Activated T-helper 1 cell treated with anti-CD3 and anti-CD28 coated beads, Interleukin-12 subunit alpha, Interleukin-12 subunit beta, Interleukin-2, Interleukin-4 antibody, amounts not matched to agents 30 ng/mL and 10 ng/mL and 1 ng/mL, durations not matched to agents 14 hours and 24 hours and 36 hours (primary cell): ENCODE results near the gene TNS3. TPM values are rescaled to one million over a fixed set of nuclear protein-coding genes. Genes with fewer than 3 reads are reported as not detected.
A peak's percentile ranks its signal among the peaks of the same experiment; 100 is the strongest.

Experiments used
- DNase-seq: peaks from one replicate; pipeline ENCODE4 v3.0.0; 2021; ENCODE audit warnings: low spot score
- H3K27ac Mint-ChIP-seq: one replicate; pipeline ENCODE4 v1.8.0; 2021; ENCODE audit warnings: mild to moderate bottlenecking, mixed read lengths
- H3K27me3 Mint-ChIP-seq: one replicate; pipeline ENCODE4 v1.8.0; 2022; ENCODE audit warnings: mild to moderate bottlenecking, moderate library complexity, mixed read lengths; ENCODE audit not compliant: insufficient read depth
- H3K36me3 Mint-ChIP-seq: one replicate; pipeline ENCODE4 v1.8.0; 2021; ENCODE audit warnings: low read depth, mixed read lengths
- H3K4me1 Mint-ChIP-seq: one replicate; pipeline ENCODE4 v1.8.0; 2021; ENCODE audit warnings: low read depth, mixed read lengths
- H3K4me3 Mint-ChIP-seq: one replicate; pipeline ENCODE4 v1.8.0; 2021; ENCODE audit warnings: mild to moderate bottlenecking, moderate library complexity, mixed read lengths
- H3K9me3 Mint-ChIP-seq: one replicate; pipeline ENCODE4 v1.8.0; 2021; ENCODE audit warnings: mixed read lengths
- intact Hi-C: fragments of 100-400 bp; cut with micrococcal nuclease; formaldehyde crosslinking; loops from one replicate; pipeline ENCODE4 v1.15.1; 2024
- total RNA-seq: library from RNA; stranded (reverse); gene quantifications from 2 replicates; pipeline ENCODE4 v1.2.3, GENCODE V29; 2022

The TNS3 gene
- total RNA-seq, 1 donor from 2014 or later, result 5.8 TPM

DNA sequence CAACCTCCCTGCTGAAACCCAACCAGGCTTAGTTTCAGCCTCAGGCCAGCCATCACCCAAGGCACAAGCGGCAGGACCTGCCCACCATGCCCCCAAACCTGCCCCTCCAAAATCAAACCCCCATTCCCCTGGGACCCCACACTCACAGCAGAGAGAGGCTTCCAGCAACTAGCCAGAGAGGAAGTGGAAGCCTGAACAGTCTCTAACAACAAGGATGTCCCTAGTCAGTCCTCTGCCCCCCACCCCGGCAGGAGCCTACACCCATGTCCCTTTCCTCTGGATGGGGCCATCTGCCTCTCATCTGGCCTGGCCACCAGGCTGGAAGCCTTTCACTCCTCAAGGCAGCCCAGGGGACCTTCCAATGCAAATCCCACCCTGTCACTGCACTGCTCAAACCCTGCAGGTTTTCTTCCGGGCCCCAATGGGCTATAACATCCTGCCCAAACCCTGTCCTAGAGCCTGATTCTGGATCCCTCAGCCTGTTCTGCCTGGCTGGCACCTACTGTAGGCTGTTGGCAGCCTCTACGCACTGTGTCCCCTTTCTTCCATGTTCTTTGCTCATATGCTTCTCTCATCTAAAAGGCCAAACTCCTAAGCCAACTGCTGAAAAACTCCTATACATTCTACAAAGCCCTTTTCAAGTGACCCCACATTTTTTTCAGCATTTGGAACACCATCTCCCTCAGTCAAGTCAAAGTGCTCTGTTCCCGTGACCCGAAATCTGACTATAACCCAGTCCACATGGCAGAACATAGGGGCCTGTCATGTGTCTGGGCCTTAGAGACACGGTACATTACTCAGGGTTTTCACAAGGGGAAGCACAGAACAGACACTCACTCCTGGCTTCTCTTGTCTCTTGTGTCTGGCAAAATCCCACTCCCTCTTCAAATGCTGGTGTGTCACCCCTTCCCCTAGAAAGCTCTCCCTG is 253.3 kb downstream of the TNS3 start:
- intact Hi-C loops, result no loop called here

DNA sequence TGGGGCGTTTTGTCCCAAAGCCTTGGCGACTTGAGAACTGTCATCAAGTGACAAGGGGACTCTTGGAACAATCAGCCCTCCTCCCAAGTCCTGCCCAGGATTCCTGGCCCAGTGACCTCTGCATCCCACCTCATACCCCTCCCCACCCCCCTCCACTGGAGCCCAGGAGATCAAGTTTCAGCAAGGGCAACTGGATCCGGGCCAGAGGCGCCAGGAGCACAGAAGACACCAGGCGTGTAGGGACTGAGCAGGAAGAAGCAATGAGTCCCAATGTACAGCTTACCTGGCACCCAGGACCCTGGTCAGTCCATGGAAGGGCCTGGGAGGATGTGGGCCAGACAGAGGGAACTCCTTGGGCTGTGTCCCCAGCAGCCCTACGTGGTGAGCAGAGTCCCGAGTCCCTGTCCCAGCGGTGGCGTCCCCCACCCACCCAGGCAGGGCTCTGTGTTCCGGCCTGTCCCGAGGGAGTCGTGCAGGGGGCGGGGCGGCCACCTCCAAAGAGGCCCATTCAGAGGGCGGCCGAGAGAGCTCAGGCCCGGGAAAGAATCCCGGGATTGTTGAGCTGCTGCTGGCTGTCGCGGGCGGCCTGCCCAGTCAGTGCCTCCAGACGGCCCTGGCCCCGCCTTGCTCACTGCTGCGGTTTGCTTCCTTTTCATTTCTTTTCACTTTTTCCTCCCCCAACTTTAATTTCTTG is 254.1 kb downstream of the TNS3 start:
- no peaks in the 10 kb centered on the region for H3K27me3 Mint-ChIP-seq
- no peak overlapping the region for H3K4me3 Mint-ChIP-seq
- H3K36me3 Mint-ChIP-seq, result no peaks in the 10 kb centered on the region
- intact Hi-C loops, result no loop called here
- no peak for DNase-seq
- H3K27ac Mint-ChIP-seq, result no peak overlapping the region
- H3K9me3 Mint-ChIP-seq, result no peaks in the 10 kb centered on the region
- H3K4me1 Mint-ChIP-seq, result no peaks in the 10 kb centered on the region

More for the DNA sequence above, 253.3 kb downstream of the TNS3 start:
- no peak for DNase-seq
- Mint-ChIP-seq H3K4me1 (no peaks in the 10 kb centered on the region), H3K27me3 (no peaks in the 10 kb centered on the region), H3K36me3 (no peaks in the 10 kb centered on the region), H3K4me3 (no peak overlapping the region), H3K9me3 (no peaks in the 10 kb centered on the region), H3K27ac (no peak overlapping the region)

DNA sequence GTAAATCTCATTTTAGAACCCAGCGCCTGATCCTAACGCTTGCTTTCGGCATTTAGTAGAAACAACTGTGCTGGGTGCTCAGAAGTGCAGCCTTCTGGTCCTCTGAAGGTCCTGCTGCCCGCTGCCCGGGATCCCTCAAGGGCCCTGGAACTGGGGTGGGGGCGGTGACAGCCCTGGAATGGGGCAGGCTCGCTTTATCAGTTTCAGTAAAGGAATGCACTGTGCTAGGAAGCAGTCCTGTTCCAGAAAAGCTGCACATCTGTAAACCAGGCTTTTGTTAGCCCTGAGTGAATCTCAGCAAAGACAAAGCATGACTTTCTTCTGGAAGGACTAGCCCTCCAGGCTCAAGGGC is 254.6 kb downstream of the TNS3 start:
- DNase-seq, result no peak
- Mint-ChIP-seq H3K27me3 (no peaks in the 10 kb centered on the region), H3K36me3 (no peaks in the 10 kb centered on the region), H3K9me3 (no peaks in the 10 kb centered on the region), H3K4me3 (no peak overlapping the region), H3K4me1 (no peaks in the 10 kb centered on the region), H3K27ac (no peak overlapping the region)
- intact Hi-C loops, result no loop called here

DNA sequence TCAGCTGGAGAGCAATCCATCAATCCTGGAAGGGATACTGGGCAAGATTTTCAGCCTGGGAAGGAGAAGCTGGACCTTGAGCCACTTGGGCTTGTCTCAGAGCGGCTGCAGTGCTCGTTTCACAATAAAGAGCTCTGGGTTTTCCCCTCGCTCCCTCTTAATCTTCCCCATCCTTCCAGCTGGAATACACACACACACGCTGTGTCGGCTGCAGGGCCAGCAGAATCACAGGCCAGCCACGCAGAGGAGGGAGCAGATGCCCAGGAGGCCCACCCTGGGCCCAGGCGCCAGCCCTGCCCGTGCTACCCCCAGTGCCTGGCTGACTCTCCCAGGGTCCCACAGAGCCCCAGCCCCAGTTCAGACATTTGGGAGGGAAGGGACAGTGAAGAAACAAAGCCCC is 255.1 kb downstream of the TNS3 start:
- H3K27ac Mint-ChIP-seq, result no peak overlapping the region
- no peak for DNase-seq
- H3K27me3 Mint-ChIP-seq, result no peaks in the 10 kb centered on the region
- intact Hi-C loops, result no loop called here
- no peaks in the 10 kb centered on the region for H3K4me1 Mint-ChIP-seq
- no peaks in the 10 kb centered on the region for H3K36me3 Mint-ChIP-seq
- H3K9me3 Mint-ChIP-seq, result no peaks in the 10 kb centered on the region
- H3K4me3 Mint-ChIP-seq, result no peak overlapping the region

DNA sequence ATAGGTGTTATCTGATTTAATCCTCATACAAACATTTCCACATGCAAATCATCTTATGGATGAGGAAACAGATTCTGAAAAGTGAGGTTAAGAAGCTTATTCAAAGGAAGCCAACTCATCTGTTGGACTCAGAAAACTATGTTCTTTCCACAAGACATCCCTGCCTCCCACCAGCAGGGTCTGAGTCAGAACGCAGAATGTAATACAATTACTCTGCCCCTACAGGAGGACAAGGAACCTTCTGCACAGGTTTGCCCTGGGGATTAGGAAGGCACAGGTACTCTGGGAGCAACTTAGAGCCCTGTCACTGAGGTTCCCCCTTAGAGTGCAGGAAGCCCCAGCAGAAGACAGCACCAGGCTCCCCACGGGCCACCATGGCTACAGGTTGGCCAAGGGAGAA is 255.7 kb downstream of the TNS3 start:
- Mint-ChIP-seq H3K4me3 (no peak overlapping the region), H3K36me3 (no peaks in the 10 kb centered on the region), H3K4me1 (no peaks in the 10 kb centered on the region), H3K9me3 (no peaks in the 10 kb centered on the region), H3K27me3 (no peaks in the 10 kb centered on the region), H3K27ac (no peak overlapping the region)
- no peak for DNase-seq
- intact Hi-C loops, result no loop called here

DNA sequence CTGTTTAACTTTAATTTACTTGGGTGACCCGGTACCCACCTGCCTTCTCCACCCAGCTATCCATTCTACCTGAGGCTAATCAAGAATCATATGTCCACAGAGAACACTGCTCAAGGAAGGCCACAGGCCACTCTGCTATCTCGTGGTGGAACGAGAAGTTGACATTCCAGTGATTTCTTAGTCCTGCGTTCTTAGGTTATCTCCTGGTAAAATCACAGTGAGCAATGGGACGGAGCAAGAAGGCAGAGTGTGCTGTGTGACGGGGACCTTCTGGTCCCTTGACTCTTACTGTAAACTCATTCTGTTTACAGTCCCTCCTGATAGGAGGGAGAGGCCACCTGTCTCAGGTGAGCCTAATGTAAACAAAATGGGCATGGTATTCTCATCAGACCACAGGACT is 256.6 kb downstream of the TNS3 start:
- Mint-ChIP-seq H3K4me3 (no peak overlapping the region), H3K4me1 (no peaks in the 10 kb centered on the region), H3K9me3 (no peaks in the 10 kb centered on the region), H3K27ac (no peak overlapping the region), H3K27me3 (no peaks in the 10 kb centered on the region), H3K36me3 (no peaks in the 10 kb centered on the region)
- intact Hi-C loops, result no loop called here
- no peak for DNase-seq

DNA sequence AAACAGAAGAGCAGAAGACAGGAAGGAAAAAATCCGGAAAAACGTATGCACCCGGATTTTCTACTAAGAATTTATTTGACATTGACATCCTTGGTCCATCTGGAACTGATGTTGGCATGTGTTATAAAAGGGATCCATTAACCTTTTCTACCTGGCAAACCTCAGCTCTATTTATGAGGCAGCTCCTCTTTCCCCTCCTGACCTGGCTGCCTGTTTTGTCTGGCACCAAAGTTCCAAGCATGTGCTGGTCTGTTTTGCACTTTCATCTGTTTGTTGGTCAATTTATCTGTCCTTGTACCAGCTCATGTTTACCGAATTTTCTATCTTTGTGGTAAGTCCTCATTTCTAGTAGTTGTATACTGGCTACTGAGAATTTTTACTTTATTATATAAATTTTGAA is 258.0 kb downstream of the TNS3 start:
- H3K4me3 Mint-ChIP-seq, result no peak overlapping the region

DNA sequence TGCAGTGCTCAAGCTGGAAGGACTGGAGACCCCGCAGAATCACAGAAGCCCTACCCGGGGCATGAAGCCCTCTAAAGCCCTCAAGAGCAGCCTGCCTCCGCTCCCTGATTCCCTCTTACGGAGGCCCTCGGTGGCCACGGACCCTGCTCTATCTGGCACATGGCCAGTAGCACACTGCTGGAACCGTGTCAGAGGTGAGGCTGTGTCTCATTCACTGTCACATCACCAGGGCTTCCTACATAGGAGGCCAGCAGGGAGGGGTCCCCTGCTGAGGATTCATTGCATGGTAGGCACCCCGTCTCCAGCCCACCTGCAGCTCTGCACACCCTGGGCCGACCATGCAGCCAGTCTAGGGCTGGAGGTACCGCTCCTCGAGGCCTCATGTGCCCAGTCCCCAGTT is 259.2 kb downstream of the TNS3 start:
- no peak for DNase-seq
- Mint-ChIP-seq H3K27ac (no peak overlapping the region), H3K9me3 (no peaks in the 10 kb centered on the region), H3K27me3 (no peaks in the 10 kb centered on the region), H3K36me3 (no peaks in the 10 kb centered on the region), H3K4me1 (peaks cover 9% of the 10 kb centered on the region), H3K4me3 (no peak overlapping the region)
- intact Hi-C loops, result no loop called here

More for the DNA sequence above, 258.0 kb downstream of the TNS3 start:
- intact Hi-C loops, result no loop called here
- Mint-ChIP-seq H3K27ac (no peak overlapping the region), H3K9me3 (no peaks in the 10 kb centered on the region), H3K36me3 (no peaks in the 10 kb centered on the region), H3K27me3 (no peaks in the 10 kb centered on the region), H3K4me1 (no peaks in the 10 kb centered on the region)
- DNase-seq, result no peak

DNA sequence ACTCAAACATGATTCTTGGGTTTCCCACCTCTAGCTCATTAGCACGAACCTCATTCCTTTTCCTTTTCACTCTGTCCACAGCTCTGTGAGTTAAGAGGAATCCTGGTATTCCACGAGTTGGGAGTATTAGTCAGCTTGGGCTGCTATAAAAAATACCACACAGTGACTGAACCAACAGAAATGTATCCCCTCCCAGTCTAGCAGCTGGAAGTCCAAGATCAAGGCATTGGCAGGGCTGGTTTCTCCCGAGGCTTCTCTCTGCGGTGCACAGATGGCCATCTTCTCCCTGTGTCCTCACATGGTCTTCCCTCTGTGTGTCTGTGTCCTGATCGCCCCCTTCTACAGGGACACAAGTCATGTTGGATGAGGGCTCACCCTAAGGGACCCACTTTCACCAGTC is 261.6 kb downstream of the TNS3 start:
- H3K4me1 Mint-ChIP-seq, result peaks cover 13% of the 10 kb centered on the region
- H3K27ac Mint-ChIP-seq, result no peak overlapping the region
- no peaks in the 10 kb centered on the region for H3K9me3 Mint-ChIP-seq
- no peak overlapping the region for H3K4me3 Mint-ChIP-seq
- intact Hi-C loops, result no loop called here
- no peak for DNase-seq
- H3K36me3 Mint-ChIP-seq, result no peaks in the 10 kb centered on the region
- H3K27me3 Mint-ChIP-seq, result peaks cover 2% of the 10 kb centered on the region

DNA sequence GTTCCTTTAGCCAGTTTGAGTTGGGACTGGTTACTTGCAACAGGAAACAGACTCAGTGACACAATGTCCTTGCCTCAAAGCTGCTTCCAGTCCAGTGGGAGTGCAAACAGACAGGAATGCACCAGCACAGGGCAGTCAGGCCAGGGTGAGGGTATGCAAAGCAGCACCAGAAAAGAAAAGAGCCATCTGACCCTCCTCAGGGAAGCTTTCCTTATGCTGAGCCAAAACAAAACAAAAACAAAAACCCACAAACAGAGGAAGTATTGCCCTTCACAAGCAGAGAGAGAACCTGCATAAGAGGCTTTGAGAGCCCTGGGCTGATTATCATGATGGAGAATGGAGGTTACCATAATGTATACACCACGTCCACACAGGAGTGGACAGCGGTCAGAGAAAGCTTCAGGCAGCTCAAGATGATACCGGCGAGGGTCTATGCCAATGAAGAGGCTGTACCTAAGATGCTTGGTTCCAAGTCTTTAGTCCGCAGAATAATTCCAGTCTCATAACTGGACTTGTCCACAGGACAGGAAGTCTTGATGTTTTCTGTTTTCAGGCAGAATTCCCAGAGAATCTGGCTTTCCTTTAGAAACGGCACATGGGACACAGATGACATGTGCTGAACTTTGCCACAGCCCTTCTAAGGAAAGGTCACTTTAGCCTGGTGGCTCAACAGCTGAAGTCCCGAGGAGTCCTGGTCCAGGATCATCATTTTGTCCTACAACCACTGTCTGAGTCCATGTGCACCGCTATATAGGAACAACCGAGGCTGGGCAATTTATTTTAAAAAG is 263.3 kb downstream of the TNS3 start:
- DNase-seq, result no peak
- H3K27ac Mint-ChIP-seq, result no peak overlapping the region
- H3K36me3 Mint-ChIP-seq, result no peaks in the 10 kb centered on the region
- H3K4me3 Mint-ChIP-seq, result no peak overlapping the region
- intact Hi-C loops, result no loop called here
- H3K4me1 Mint-ChIP-seq, result peaks cover 13% of the 10 kb centered on the region
- no peaks in the 10 kb centered on the region for H3K9me3 Mint-ChIP-seq
- peaks cover 2% of the 10 kb centered on the region for H3K27me3 Mint-ChIP-seq

DNA sequence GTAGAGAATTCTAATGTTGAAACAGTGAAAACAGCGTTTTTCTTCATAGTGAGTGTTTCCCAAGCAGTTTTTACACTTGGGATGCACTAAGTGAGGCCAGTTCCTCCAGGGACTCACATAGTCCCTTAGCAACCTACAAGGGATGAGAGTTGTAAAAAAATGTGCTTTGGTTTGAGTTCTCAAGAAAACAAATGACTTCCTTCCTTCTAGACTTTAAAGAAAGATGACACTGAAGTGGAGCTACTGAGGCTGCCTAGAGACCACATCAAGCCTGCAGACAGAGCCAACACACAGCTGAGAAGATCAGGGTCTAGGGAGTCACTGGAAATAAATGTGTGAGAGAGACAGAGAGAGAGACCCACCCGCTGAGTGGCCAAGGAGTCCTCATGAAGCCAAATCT is 264.4 kb downstream of the TNS3 start:
- Mint-ChIP-seq H3K4me3 (no peak overlapping the region), H3K27me3 (peaks cover 2% of the 10 kb centered on the region), H3K4me1 (peaks cover 13% of the 10 kb centered on the region), H3K27ac (no peak overlapping the region), H3K9me3 (no peaks in the 10 kb centered on the region), H3K36me3 (no peaks in the 10 kb centered on the region)
- DNase-seq, result no peak
- intact Hi-C loops, result no loop called here

DNA sequence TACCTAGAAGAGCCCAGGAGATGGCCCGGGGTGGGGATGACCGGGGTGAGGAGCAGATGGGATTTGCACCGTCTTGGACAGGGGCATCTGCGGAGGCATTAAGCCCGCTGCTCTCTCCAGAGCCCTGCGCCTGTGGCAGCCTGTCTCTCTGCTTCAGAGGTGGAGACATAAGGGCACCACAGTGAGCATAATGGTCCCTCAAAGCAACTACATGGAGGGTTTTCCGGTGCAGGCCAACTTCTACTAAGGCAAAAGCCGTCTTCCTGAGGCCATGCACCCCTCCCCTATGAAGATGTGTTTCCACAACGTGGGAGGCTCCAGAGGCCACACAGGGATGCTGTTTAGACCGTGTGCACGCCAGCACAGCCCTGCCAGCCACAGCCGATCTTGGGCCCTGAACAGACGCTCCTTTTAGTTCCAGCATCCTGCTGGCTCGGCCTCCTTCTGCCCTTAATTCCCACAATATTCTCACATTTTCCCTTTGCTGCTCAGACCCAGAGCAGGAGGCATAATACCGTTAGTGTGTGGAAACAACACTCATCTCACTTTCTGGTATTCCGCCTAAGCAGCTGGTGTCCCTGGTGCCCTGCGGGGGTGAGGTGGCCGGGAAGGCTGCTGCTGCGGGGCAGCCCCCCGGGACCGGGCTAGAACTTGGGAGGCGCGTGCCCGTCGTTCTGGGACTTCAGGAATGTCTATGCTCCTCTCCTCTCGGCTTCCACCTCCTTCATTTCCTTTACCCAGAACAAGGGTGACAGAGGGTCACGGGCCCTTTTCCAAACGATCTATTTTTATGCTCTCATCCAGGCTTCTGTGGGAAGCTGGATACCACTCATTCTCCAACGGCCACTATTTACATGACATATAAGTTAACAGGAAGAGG is 266.9 kb downstream of the TNS3 start:
- no peak for DNase-seq
- no peaks in the 10 kb centered on the region for H3K36me3 Mint-ChIP-seq
- H3K9me3 Mint-ChIP-seq, result no peaks in the 10 kb centered on the region
- H3K4me3 Mint-ChIP-seq, result no peak overlapping the region
- peaks cover 2% of the 10 kb centered on the region for H3K27me3 Mint-ChIP-seq
- H3K4me1 Mint-ChIP-seq, result peaks cover 13% of the 10 kb centered on the region
- H3K27ac Mint-ChIP-seq, result peak overlapping the region; percentile 26
- intact Hi-C loops, result loop anchor here (5.0 kb wide), 1 partner anchor 47 kb away; no protein-coding TSS in a partner anchor
